ENCODE data around the gene SAMD4B.

Gene SAMD4B, protein sequence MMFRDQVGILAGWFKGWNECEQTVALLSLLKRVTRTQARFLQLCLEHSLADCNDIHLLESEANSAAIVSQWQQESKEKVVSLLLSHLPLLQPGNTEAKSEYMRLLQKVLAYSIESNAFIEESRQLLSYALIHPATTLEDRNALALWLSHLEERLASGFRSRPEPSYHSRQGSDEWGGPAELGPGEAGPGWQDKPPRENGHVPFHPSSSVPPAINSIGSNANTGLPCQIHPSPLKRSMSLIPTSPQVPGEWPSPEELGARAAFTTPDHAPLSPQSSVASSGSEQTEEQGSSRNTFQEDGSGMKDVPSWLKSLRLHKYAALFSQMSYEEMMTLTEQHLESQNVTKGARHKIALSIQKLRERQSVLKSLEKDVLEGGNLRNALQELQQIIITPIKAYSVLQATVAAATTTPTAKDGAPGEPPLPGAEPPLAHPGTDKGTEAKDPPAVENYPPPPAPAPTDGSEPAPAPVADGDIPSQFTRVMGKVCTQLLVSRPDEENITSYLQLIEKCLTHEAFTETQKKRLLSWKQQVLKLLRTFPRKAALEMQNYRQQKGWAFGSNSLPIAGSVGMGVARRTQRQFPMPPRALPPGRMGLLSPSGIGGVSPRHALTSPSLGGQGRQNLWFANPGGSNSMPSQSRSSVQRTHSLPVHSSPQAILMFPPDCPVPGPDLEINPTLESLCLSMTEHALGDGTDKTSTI

DNA sequence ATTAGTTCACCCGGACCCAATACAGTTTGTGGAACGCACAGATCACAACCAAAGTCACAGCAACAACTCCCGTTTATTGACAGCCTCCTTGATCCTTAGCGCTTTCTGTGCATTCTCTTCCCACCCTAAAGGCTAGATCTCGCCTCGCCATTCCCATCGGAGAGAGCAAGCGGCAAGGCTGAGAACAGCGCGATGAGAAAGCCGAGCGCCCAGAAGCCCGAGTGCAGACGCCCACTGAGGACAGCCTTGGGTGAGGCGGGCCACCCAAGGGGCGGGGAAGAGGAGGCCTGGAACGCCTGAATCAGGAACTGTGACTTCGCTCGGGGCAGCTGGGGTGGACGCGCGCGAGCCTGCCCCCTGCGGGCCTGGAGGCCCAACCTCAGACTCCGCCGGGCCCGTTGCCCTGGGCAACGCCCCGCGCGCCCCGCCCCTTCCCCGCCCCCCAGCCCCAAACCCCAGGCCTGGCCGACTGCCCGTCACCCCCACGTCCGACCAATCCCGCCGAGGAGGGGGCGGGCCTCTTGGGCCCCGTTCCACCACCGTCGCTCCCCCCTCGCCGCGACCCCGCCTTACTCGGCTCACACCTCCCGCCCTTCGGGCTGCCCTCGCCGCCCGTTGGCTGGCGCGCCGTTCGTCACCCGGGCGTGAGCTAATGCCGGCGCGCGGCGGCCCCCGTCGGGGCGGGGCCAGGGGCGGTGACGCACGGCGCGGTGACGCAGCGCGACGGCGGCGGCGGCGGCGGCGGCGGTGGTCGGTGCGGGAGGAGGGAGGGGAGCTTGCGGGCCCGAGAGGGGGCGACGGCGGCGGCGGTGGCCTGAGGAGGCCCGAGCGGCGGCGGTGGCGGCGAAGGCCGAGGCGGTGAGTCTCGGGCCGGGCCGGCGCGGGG is at the start of gene SAMD4B:
Gene SAMD4B (plus strand): TSS at position 703 of the 886 bp plus-strand sequence. CDS start 14,473 bp downstream, outside the sequence.
- TF ChIP-seq, protein P1, sequence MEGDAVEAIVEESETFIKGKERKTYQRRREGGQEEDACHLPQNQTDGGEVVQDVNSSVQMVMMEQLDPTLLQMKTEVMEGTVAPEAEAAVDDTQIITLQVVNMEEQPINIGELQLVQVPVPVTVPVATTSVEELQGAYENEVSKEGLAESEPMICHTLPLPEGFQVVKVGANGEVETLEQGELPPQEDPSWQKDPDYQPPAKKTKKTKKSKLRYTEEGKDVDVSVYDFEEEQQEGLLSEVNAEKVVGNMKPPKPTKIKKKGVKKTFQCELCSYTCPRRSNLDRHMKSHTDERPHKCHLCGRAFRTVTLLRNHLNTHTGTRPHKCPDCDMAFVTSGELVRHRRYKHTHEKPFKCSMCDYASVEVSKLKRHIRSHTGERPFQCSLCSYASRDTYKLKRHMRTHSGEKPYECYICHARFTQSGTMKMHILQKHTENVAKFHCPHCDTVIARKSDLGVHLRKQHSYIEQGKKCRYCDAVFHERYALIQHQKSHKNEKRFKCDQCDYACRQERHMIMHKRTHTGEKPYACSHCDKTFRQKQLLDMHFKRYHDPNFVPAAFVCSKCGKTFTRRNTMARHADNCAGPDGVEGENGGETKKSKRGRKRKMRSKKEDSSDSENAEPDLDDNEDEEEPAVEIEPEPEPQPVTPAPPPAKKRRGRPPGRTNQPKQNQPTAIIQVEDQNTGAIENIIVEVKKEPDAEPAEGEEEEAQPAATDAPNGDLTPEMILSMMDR (IDR thresholded peaks at IDR 0.05; ENCODE audit: extremely low read depth, insufficient read depth, missing control alignments), result peak; percentile 78
- peak; percentile 99 for DNase-seq (ENCODE audit: low spot score)
- in situ Hi-C loops (cut with MboI; ENCODE audit: low pct_unique_long_range_greater_than_20kb, low sequenced_read_pairs, unreplicated experiment), result no loop called here

DNA sequence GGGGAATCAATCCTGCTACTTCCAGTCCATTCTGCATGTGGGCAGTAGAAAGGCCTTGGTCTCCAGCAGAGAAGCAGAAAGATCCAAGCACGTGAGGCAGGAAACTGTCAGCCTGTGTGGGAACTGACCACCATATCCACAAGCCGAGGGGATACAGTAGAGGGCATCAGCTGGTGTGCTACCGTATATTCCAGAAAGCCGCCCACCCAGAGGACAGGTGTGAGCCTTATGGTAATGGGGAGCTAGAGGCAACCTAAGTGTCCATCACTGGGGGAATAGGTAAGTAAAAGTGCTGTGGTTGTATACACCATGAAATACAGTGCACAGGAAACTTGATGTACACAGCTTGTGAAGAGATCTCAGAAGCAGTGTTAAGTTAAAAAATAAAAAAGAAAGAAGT is 48.8 kb upstream of the SAMD4B start:
- TF ChIP-seq, protein P1 (IDR thresholded peaks at IDR 0.05; ENCODE audit: extremely low read depth, insufficient read depth, missing control alignments), result no peak
- DNase-seq (ENCODE audit: low spot score), result no peak
- in situ Hi-C loops (cut with MboI; ENCODE audit: low pct_unique_long_range_greater_than_20kb, low sequenced_read_pairs, unreplicated experiment), result no loop called here

DNA sequence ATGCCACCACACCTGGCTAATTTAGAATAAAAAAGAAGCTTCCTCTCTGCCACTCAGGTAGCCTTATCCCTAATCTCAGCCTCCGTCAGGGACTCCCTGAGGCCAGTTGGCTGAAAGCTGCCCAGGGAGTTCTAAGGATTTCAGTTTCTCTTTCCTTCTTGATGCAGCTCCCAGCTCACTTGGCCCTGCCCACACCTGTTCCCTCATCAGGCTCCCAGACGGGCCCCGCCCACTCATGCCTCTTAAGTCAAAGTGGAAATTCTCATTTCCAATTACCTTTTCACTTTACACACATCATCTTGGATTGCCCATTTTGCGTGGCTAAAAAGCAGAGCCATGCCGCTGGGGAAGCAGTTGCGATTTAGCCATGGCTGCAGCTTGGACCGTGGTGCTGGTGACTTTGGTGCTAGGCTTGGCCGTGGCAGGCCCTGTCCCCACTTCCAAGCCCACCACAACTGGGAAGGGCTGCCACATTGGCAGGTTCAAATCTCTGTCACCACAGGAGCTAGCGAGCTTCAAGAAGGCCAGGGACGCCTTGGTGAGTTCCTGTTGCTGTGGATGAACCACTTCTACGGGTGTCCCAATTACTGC is 46.1 kb upstream of the SAMD4B start, which contains the start of gene IFNL1:
Gene IFNL1 (plus strand): TSS at position 353 of the 591 bp plus-strand sequence. CDS start 15 bp downstream, at position 368.
- in situ Hi-C loops (cut with MboI; ENCODE audit: low pct_unique_long_range_greater_than_20kb, low sequenced_read_pairs, unreplicated experiment), result no loop called here
- no peak for DNase-seq (ENCODE audit: low spot score)
- TF ChIP-seq, protein P1 (IDR thresholded peaks at IDR 0.05; ENCODE audit: extremely low read depth, insufficient read depth, missing control alignments), result no peak

DNA sequence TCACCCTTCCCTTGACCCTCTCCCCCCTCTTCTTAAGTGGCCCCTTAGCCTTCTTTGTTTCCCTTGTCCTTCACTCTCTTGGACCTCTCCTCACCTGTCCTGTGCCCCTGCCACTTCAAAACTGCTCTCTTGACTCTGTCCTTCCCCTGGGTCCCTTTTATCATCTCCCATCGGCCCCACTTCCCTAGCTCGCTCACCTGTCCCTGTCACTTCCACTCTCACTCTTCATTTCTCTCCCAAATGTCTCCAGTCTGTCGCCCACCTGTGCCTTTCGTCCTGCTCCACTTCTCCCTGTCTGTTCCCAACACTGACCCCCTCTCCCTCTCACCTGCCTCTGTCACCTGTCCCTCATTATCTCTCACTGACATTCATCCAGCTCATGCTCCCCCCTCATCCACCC is 45.3 kb upstream of the SAMD4B start:
- DNase-seq (ENCODE audit: low spot score), result no peak
- TF ChIP-seq, protein P1 (IDR thresholded peaks at IDR 0.05; ENCODE audit: extremely low read depth, insufficient read depth, missing control alignments), result no peak
- in situ Hi-C loops (cut with MboI; ENCODE audit: low pct_unique_long_range_greater_than_20kb, low sequenced_read_pairs, unreplicated experiment), result no loop called here

DNA sequence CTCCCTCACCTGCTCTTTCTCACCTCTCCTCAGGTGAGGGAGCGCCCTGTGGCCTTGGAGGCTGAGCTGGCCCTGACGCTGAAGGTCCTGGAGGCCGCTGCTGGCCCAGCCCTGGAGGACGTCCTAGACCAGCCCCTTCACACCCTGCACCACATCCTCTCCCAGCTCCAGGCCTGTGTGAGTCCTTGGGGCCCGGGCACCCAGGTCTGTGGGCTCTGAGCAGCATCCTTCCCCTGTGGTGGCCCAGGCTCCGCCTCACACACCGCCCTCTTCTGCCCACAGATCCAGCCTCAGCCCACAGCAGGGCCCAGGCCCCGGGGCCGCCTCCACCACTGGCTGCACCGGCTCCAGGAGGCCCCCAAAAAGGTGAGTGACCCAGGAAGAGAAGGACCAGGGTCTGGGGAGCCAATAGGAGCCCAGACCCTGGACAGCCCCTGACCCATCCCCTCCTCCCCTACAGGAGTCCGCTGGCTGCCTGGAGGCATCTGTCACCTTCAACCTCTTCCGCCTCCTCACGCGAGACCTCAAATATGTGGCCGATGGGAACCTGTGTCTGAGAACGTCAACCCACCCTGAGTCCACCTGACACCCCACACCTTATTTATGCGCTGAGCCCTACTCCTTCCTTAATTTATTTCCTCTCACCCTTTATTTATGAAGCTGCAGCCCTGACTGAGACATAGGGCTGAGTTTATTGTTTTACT is 44.1 kb upstream of the SAMD4B start:
- in situ Hi-C loops (cut with MboI; ENCODE audit: low pct_unique_long_range_greater_than_20kb, low sequenced_read_pairs, unreplicated experiment), result no loop called here
- DNase-seq (ENCODE audit: low spot score), result no peak

More for the DNA sequence above, 44.1 kb upstream of the SAMD4B start:
- TF ChIP-seq, protein P1 (IDR thresholded peaks at IDR 0.05; ENCODE audit: extremely low read depth, insufficient read depth, missing control alignments), result no peak

Data from GM13977 (cell line).